H9 (cell line): ENCODE data around the gene DSTYK. TPM values are rescaled to one million over a fixed set of nuclear protein-coding genes. Genes with fewer than 3 reads are reported as not detected.

Experiments
- DNase-seq: peaks from one replicate; pipeline ENCODE4 v3.0.0-alpha.2; 2017
- H2AFZ ChIP-seq: one replicate; pipeline ENCODE4 v1.6.1; 2013; ENCODE audit warnings: mild to moderate bottlenecking, low read length, control low read depth, moderate library complexity
- H2AK5ac ChIP-seq: 2 replicates; pipeline ENCODE4 v1.6.1; 2013; ENCODE audit warnings: low read length, control low read depth, mixed read lengths; ENCODE audit not compliant: insufficient read length
- H2BK120ac ChIP-seq: one replicate; pipeline ENCODE4 v1.6.1; 2013; ENCODE audit warnings: low read depth, mild to moderate bottlenecking, low read length, control low read depth, inconsistent platforms; ENCODE audit not compliant: poor library complexity, severe bottlenecking
- H2BK12ac ChIP-seq: 2 replicates; pipeline ENCODE4 v1.6.1; 2013; ENCODE audit warnings: low read length, control low read depth, mixed read lengths, low read depth; ENCODE audit not compliant: insufficient read length
- H2BK15ac ChIP-seq: 2 replicates; pipeline ENCODE4 v1.6.1; 2013; ENCODE audit warnings: low read depth, low read length, control low read depth
- H2BK20ac ChIP-seq: one replicate; pipeline ENCODE4 v1.6.1; 2013; ENCODE audit warnings: low read depth, mild to moderate bottlenecking, low read length, control low read depth, inconsistent platforms; ENCODE audit not compliant: poor library complexity, severe bottlenecking
- H2BK5ac ChIP-seq: 2 replicates; pipeline ENCODE4 v1.6.1; 2013; ENCODE audit warnings: low read length, control low read depth, mixed read lengths; ENCODE audit not compliant: insufficient read length
- H3K14ac ChIP-seq: 2 replicates; pipeline ENCODE4 v1.6.1; 2013; ENCODE audit warnings: low read length, control low read depth; ENCODE audit not compliant: insufficient read depth
- H3K18ac ChIP-seq: 2 replicates; pipeline ENCODE4 v1.6.1; 2013; ENCODE audit warnings: low read depth, mild to moderate bottlenecking, mixed read lengths, low read length, control low read depth; ENCODE audit not compliant: insufficient read length
- H3K23ac ChIP-seq: 2 replicates; pipeline ENCODE4 v1.6.1; 2013; ENCODE audit warnings: low read length, control low read depth, mixed read lengths, low read depth; ENCODE audit not compliant: insufficient read length
- H3K23me2 ChIP-seq: 2 replicates; pipeline ENCODE4 v1.6.1; 2013; ENCODE audit warnings: low read depth, mild to moderate bottlenecking, mixed read lengths, low read length, control low read depth; ENCODE audit not compliant: insufficient read length, poor library complexity, severe bottlenecking
- H3K27ac ChIP-seq: 2 replicates; pipeline ENCODE4 v1.5.1; 2013; ENCODE audit warnings: low read length, control low read depth, mixed read lengths, low read depth; ENCODE audit not compliant: insufficient read length
- H3K27me3 ChIP-seq: 2 replicates; pipeline ENCODE4 v1.6.1; 2013; ENCODE audit warnings: low read length, control low read depth, inconsistent platforms; ENCODE audit not compliant: insufficient read depth
- H3K4ac ChIP-seq: 2 replicates; pipeline ENCODE4 v1.6.1; 2013; ENCODE audit warnings: low read depth, mild to moderate bottlenecking, control low read depth, inconsistent platforms, low read length, moderate library complexity
- H3K4me1 ChIP-seq: 2 replicates; pipeline ENCODE4 v1.6.1; 2013; ENCODE audit warnings: low read length, control low read depth, inconsistent platforms; ENCODE audit not compliant: insufficient read depth
- H3K4me2 ChIP-seq: 2 replicates; pipeline ENCODE4 v1.6.1; 2013; ENCODE audit warnings: low read length, control low read depth, mixed read lengths; ENCODE audit not compliant: insufficient read length, insufficient read depth
- H3K56ac ChIP-seq: 2 replicates; pipeline ENCODE4 v1.6.1; 2013; ENCODE audit warnings: low read depth, mild to moderate bottlenecking, mixed read lengths, low read length, control low read depth; ENCODE audit not compliant: insufficient read length
- H3K79me1 ChIP-seq: 2 replicates; pipeline ENCODE4 v1.6.1; 2013; ENCODE audit warnings: low read depth, mild to moderate bottlenecking, moderate library complexity, low read length, control low read depth, inconsistent platforms; ENCODE audit not compliant: insufficient read depth, poor library complexity, severe bottlenecking
- H3K79me2 ChIP-seq: 2 replicates; pipeline ENCODE4 v1.6.1; 2013; ENCODE audit warnings: low read length, control low read depth, inconsistent platforms; ENCODE audit not compliant: insufficient read depth
- H3K9ac ChIP-seq: 2 replicates; pipeline ENCODE4 v1.6.1; 2013; ENCODE audit warnings: low read length, control low read depth, mixed read lengths; ENCODE audit not compliant: insufficient read length; ENCODE audit errors: extremely low read depth
- H3K9me3 ChIP-seq: one replicate; pipeline ENCODE4 v1.6.1; 2013; ENCODE audit warnings: low read depth, low read length, inconsistent platforms; ENCODE audit not compliant: control insufficient read depth
- H3T11ph ChIP-seq: one replicate; pipeline ENCODE4 v1.6.1; 2013; ENCODE audit warnings: mild to moderate bottlenecking, low read length, control low read depth, inconsistent platforms
- H4K20me1 ChIP-seq: one replicate; pipeline ENCODE4 v1.6.1; 2013; ENCODE audit not compliant: control insufficient read depth, insufficient read length, insufficient read depth
- H4K5ac ChIP-seq: 2 replicates; pipeline ENCODE4 v1.6.1; 2013; ENCODE audit warnings: low read depth, mild to moderate bottlenecking, mixed read lengths, low read length, control low read depth; ENCODE audit not compliant: insufficient read length
- H4K8ac ChIP-seq: replicated peaks from 2 replicates; pipeline ENCODE4 v1.6.1; 2013; ENCODE audit warnings: low read length, control low read depth, mixed read lengths, low read depth; ENCODE audit not compliant: insufficient read length
- H4K91ac ChIP-seq: 2 replicates; pipeline ENCODE4 v1.6.1; 2013; ENCODE audit warnings: low read depth, mild to moderate bottlenecking, moderate library complexity, mixed read lengths, low read length, control low read depth; ENCODE audit not compliant: insufficient read length
- H3K27ac Mint-ChIP-seq, 3 experiments: 2 replicates in 2 of 3; 3 replicates in 1 of 3; pipeline ENCODE4 v1.8.0; 2020 to 2021; ENCODE audit warnings: mixed read lengths in 3 of 3, mild to moderate bottlenecking in 1 of 3, moderate library complexity in 1 of 3
- H3K27me3 Mint-ChIP-seq: 2 replicates; pipeline ENCODE4 v1.8.0; 2021; ENCODE audit warnings: low read depth, mild to moderate bottlenecking, moderate library complexity, mixed read lengths
- H3K36me3 Mint-ChIP-seq, 3 experiments: 2 replicates in 2 of 3; 3 replicates in 1 of 3; pipeline ENCODE4 v1.8.0; 2020 to 2021; ENCODE audit warnings: low read depth in 3 of 3, mixed read lengths in 3 of 3; ENCODE audit not compliant: insufficient read depth in 1 of 3
- H3K4me1 Mint-ChIP-seq, 2 experiments: 2 replicates each; pipeline ENCODE4 v1.8.0; 2020; ENCODE audit warnings: mixed read lengths in 2 of 2
- H3K4me3 Mint-ChIP-seq, 2 experiments: 2 replicates in 1 of 2; 3 replicates in 1 of 2; pipeline ENCODE4 v1.8.0; 2020 to 2021; ENCODE audit warnings: mild to moderate bottlenecking in 2 of 2, mixed read lengths in 2 of 2, moderate library complexity in 1 of 2
- H3K9me3 Mint-ChIP-seq, 2 experiments: 2 replicates in 1 of 2; 3 replicates in 1 of 2; pipeline ENCODE4 v1.8.0; 2020; ENCODE audit warnings: mild to moderate bottlenecking in 2 of 2, mixed read lengths in 2 of 2, moderate library complexity in 1 of 2
- WGBS: extraction: QIAGEN DNeasy Blood & Tissue Kit; methylation state at CpG from one replicate; pipeline ENCODE4 v1.1.7; 2013; ENCODE audit warnings: missing lambda C conversion rate, low lambda C conversion rate, mixed read lengths; ENCODE audit not compliant: insufficient read length; ENCODE audit errors: extremely low coverage; 5-methylcytosine and 5-hydroxymethylcytosine counted together
- total RNA-seq: library from RNA; stranded (reverse); gene quantifications from 2 replicates; pipeline ENCODE4 v1.2.1, GENCODE V29; 2021
- TF ChIP-seq, protein P1 (sequence below): fragments of 200-600 bp; sonication (generic); conservative IDR thresholded peaks from 3 replicates; pipeline ENCODE4 v1.8.0; 2021; ENCODE audit warnings: antibody characterized with exemption, mild to moderate bottlenecking

DSTYK gene
- total RNA-seq, 1 experiment from 2014 or later: 8.5 TPM

DNA sequence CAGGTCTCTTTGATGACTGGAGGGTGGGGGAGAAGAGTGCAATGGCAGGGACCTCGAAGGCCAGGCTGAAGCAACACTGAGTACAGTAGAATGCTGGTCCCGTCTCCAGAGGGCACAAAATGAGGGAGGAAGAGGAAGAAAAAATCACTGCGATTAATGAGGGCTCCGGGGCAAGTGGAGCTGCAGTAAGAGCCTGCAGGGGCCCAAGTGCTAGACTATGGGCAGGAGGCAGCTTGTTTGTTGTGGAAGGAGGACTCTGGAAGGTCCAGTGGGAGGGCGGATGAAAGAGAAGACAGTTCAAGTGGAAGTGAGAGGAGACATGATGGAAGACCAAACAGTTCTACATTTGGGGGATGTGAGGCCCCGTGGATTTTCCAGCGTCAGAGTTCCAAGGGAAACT is 33.6 kb upstream of the DSTYK start:
- WGBS: no CpG with 5 or more reads among the region's 7 CpGs
- Histone ChIP-seq H3K79me2 (no peaks in the 10 kb centered on the region), H3K79me1 (no peaks in the 10 kb centered on the region), H2BK12ac (no peak overlapping the region), H3K23ac (no peak overlapping the region), H2BK15ac (no peak overlapping the region), H2BK120ac (no peak overlapping the region), H3K9ac (no peak overlapping the region), H3K9me3 (no peaks in the 10 kb centered on the region), H3K4me1 (no peaks in the 10 kb centered on the region), H3K14ac (no peak overlapping the region), H3K18ac (no peak overlapping the region), H3K23me2 (no peaks in the 10 kb centered on the region), H3K27ac (no peak overlapping the region), H3T11ph (no peak overlapping the region), H3K56ac (no peak overlapping the region), H3K4ac (no peak overlapping the region), H4K91ac (no peak overlapping the region), H4K5ac (no peak overlapping the region), H2AK5ac (no peak overlapping the region), H4K20me1 (no peaks in the 10 kb centered on the region), H4K8ac (no peak overlapping the region), H2AFZ (no peak overlapping the region), H3K27me3 (no peaks in the 10 kb centered on the region), H2BK20ac (no peak overlapping the region), H3K4me2 (no peak overlapping the region), H2BK5ac (no peak overlapping the region)
- peaks cover 10 to 23% of the 10 kb centered on the region in 2 experiments for H3K4me1 Mint-ChIP-seq
- H3K27ac Mint-ChIP-seq: no peak overlapping the region
- peaks cover 0 to 9% (median 8%) of the 10 kb centered on the region in 3 experiments; a peak in 3 of 7 replicates for H3K36me3 Mint-ChIP-seq
- H3K9me3 Mint-ChIP-seq: no peaks in the 10 kb centered on the region
- DNase-seq: no peak
- TF ChIP-seq, protein P1, sequence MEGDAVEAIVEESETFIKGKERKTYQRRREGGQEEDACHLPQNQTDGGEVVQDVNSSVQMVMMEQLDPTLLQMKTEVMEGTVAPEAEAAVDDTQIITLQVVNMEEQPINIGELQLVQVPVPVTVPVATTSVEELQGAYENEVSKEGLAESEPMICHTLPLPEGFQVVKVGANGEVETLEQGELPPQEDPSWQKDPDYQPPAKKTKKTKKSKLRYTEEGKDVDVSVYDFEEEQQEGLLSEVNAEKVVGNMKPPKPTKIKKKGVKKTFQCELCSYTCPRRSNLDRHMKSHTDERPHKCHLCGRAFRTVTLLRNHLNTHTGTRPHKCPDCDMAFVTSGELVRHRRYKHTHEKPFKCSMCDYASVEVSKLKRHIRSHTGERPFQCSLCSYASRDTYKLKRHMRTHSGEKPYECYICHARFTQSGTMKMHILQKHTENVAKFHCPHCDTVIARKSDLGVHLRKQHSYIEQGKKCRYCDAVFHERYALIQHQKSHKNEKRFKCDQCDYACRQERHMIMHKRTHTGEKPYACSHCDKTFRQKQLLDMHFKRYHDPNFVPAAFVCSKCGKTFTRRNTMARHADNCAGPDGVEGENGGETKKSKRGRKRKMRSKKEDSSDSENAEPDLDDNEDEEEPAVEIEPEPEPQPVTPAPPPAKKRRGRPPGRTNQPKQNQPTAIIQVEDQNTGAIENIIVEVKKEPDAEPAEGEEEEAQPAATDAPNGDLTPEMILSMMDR: no peak
- H3K27me3 Mint-ChIP-seq: no peaks in the 10 kb centered on the region; the same call in 1 of the 2 replicates
- H3K4me3 Mint-ChIP-seq: no peak overlapping the region
